CD4-positive, alpha-beta T cell (primary cell): ENCODE measurements around the gene NIF3L1. TPM values are rescaled to one million over a fixed set of nuclear protein-coding genes. Genes with fewer than 3 reads are reported as not detected.

ENCODE experiments used
- ATAC-seq: fragments of 200-7000 bp; cut with Tn5 transposase; one replicate; pipeline ENCODE4 v1.10.0; 2022; ENCODE audit warnings: mild to moderate bottlenecking; ENCODE audit not compliant: poor library complexity
- CTCF ChIA-PET: fragments of 350-600 bp; sonication (Branson Sonifier 250); formaldehyde crosslinking; loops from one replicate; lab custom pipeline; 2021; ENCODE audit warnings: antibody characterized with exemption, inconsistent platforms; lab: Charles Lee
- POLR2A ChIA-PET: fragments of 350-600 bp; sonication (Branson Sonifier 250); formaldehyde crosslinking; loops from one replicate; lab custom pipeline; 2021; ENCODE audit warnings: antibody characterized with exemption, inconsistent platforms; lab: Charles Lee
- DNase-seq, 14 experiments: peaks; one replicate each; pipeline ENCODE4 v3.0.0-alpha.2; 2013 to 2020; ENCODE audit warnings: mixed read lengths in 2 of 14
- H3K27ac ChIP-seq, 2 donors: one replicate each; pipeline versions ENCODE4 v1.5.1 to v1.7.0; 2013; ENCODE audit warnings: low read length in 2 of 2, low read depth in 1 of 2, mild to moderate bottlenecking in 1 of 2
- H3K27me3 ChIP-seq, 2 experiments: 1 replicate in 1 of 2; 2 replicates in 1 of 2; pipeline versions ENCODE4 v1.6.1 to v1.7.0; 2013; ENCODE audit warnings: low read length in 2 of 2, control low read depth in 1 of 2, mild to moderate bottlenecking in 1 of 2, moderate library complexity in 1 of 2; ENCODE audit not compliant: insufficient read depth in 2 of 2, control insufficient read depth in 1 of 2
- H3K36me3 ChIP-seq: one replicate; pipeline ENCODE4 v1.6.1; 2013; ENCODE audit warnings: low read length, control low read depth; ENCODE audit not compliant: insufficient read depth
- H3K4me1 ChIP-seq: one replicate; pipeline ENCODE4 v1.6.1; 2013; ENCODE audit warnings: low read length, control low read depth; ENCODE audit not compliant: insufficient read depth
- H3K4me3 ChIP-seq: one replicate; pipeline ENCODE4 v1.5.1; 2013; ENCODE audit warnings: mild to moderate bottlenecking, low read length, moderate library complexity
- H3K9me3 ChIP-seq, 2 experiments: 1 replicate in 1 of 2; 2 replicates in 1 of 2; pipeline versions ENCODE4 v1.6.1 to v1.7.0; 2013; ENCODE audit warnings: low read length in 2 of 2, mild to moderate bottlenecking in 2 of 2, control low read depth in 1 of 2, moderate library complexity in 1 of 2; ENCODE audit not compliant: control insufficient read depth in 1 of 2, insufficient read depth in 1 of 2
- H3K27ac Mint-ChIP-seq: one replicate; pipeline ENCODE4 v1.8.0; 2020; ENCODE audit warnings: mixed read lengths
- H3K27me3 Mint-ChIP-seq: one replicate; pipeline ENCODE4 v1.8.0; 2021; ENCODE audit warnings: mixed read lengths
- H3K36me3 Mint-ChIP-seq: one replicate; pipeline ENCODE4 v1.8.0; 2021; ENCODE audit warnings: low read depth, mixed read lengths
- H3K4me1 Mint-ChIP-seq: one replicate; pipeline ENCODE4 v1.8.0; 2021; ENCODE audit warnings: low read depth, mixed read lengths
- H3K4me3 Mint-ChIP-seq: one replicate; pipeline ENCODE4 v1.8.0; 2020; ENCODE audit warnings: mild to moderate bottlenecking, mixed read lengths
- H3K9me3 Mint-ChIP-seq: one replicate; pipeline ENCODE4 v1.8.0; 2020; ENCODE audit warnings: mixed read lengths
- intact Hi-C, 2 experiments: fragments of 100-400 bp; cut with DNase I in 1 of 2; cut with micrococcal nuclease in 1 of 2; formaldehyde crosslinking; loops; one replicate each; pipeline versions ENCODE4 v1.15.1 to v1.9.0; 2023 to 2025; cut with DNase I, micrococcal nuclease
- total RNA-seq, 174 experiments: library from RNA in 2 of 174; stranded (reverse) in 2 of 174; gene quantifications; one replicate each; pipeline ENCODE4 v1.2.3 and lab custom pipeline; 2021 to 2026
- TF ChIP-seq, protein P1 (sequence below): fragments of 200-600 bp; IDR thresholded peaks from one replicate; pipeline ENCODE4 v1.8.0; 2022; ENCODE audit warnings: antibody characterized with exemption, mild to moderate bottlenecking

Gene NIF3L1
- total RNA-seq, 2 experiments from 2014 or later = 6.1 to 6.7 TPM

DNA sequence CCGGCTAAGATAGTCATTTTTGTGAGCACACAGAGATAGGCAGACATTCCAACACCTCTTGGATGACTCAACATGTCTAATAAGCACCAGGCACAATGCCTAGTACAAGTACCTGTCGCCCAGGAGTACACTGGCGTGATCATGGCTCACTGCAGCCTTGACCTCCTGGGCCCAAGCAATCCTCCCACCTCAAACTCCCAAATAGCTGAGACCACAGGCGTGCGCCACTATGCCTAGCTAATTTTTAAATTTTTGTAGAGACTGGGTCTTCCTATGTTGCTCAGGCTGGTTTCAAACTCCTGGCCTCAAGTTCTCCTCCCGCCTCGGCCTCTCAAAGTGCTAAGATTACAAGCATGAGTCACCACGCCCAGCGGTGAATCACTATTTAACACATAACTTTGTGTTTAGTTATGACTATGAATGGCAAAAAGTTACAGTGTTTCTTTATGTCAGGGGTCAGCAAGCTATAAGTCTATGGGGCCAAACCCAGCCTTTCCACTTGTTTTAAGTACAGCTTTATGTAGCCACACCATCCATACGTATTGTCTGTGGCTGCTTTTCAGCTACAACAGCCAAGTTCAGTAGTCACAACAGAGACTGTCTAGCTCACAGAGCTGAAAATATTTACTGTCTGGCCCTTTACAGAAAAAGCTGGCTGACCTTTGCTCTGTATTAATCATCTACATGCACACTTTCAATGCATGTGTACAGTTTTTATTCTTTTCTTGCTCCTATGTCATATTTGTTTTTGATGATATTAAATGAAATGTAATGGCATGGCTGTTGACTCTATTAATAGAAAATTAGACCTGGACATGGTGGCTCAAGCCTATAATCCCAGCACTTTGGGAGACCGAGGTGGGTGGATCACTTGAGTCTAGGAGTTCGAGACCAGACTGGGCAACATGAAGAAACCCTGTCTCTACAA lies 55.6 kb downstream of the NIF3L1 start:
- Mint-ChIP-seq H3K9me3 (no peaks in the 10 kb centered on the region), H3K4me3 (no peak overlapping the region), H3K27ac (no peak overlapping the region), H3K4me1 (peaks cover 3% of the 10 kb centered on the region), H3K27me3 (no peaks in the 10 kb centered on the region), H3K36me3 (peaks cover 86% of the 10 kb centered on the region)
- no peak for ATAC-seq
- intact Hi-C loops = no loop called here
- H3K4me3 ChIP-seq = no peak overlapping the region
- no peaks in the 10 kb centered on the region for H3K27me3 ChIP-seq
- no peaks in the 10 kb centered on the region for H3K9me3 ChIP-seq
- no peaks in the 10 kb centered on the region for H3K4me1 ChIP-seq
- POLR2A ChIA-PET = interaction anchor here (1.1 to 2.0 kb wide), 2 partner anchors 18 to 249 kb away, joined by 3 to 9 read pairs; partner anchors contain the start of gene ORC2
- H3K27ac ChIP-seq = no peak overlapping the region
- CTCF ChIA-PET = no interaction called here
- DNase-seq = peak in 2 of 14 experiments; percentile 3 to 43
- TF ChIP-seq, protein P1, sequence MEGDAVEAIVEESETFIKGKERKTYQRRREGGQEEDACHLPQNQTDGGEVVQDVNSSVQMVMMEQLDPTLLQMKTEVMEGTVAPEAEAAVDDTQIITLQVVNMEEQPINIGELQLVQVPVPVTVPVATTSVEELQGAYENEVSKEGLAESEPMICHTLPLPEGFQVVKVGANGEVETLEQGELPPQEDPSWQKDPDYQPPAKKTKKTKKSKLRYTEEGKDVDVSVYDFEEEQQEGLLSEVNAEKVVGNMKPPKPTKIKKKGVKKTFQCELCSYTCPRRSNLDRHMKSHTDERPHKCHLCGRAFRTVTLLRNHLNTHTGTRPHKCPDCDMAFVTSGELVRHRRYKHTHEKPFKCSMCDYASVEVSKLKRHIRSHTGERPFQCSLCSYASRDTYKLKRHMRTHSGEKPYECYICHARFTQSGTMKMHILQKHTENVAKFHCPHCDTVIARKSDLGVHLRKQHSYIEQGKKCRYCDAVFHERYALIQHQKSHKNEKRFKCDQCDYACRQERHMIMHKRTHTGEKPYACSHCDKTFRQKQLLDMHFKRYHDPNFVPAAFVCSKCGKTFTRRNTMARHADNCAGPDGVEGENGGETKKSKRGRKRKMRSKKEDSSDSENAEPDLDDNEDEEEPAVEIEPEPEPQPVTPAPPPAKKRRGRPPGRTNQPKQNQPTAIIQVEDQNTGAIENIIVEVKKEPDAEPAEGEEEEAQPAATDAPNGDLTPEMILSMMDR = no peak
- peaks cover 72% of the 10 kb centered on the region for H3K36me3 ChIP-seq

DNA sequence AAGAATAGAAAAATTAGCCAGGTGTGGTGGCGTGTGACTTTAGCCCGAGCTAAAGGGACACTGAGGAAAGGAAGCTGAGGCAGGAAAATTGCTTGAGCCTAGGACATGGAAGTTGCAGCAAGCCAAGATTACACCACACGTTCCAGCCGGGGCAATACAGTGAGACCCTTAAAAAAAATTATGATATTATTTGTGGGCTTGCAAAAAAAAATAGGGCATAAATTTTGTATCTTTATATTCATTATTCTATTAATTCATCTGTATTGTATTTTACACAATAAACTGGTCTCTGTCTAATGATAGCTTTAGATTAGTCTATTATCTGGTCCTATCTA lies 56.2 kb downstream of the NIF3L1 start:
- no peak for ATAC-seq
- H3K36me3 Mint-ChIP-seq = peaks cover 86% of the 10 kb centered on the region
- no peaks in the 10 kb centered on the region for H3K9me3 ChIP-seq
- H3K4me1 ChIP-seq = no peaks in the 10 kb centered on the region
- ChIA-PET CTCF (no interaction called here), POLR2A (interaction anchor here (1.1 to 2.0 kb wide), 2 partner anchors 17 to 249 kb away, joined by 3 to 9 read pairs; partner anchors contain the start of gene ORC2)
- no peak overlapping the region for H3K4me3 ChIP-seq
- H3K27me3 ChIP-seq = no peaks in the 10 kb centered on the region
- H3K27ac ChIP-seq = no peak overlapping the region
- no peaks in the 10 kb centered on the region for H3K9me3 Mint-ChIP-seq
- TF ChIP-seq, protein P1 = no peak
- H3K4me1 Mint-ChIP-seq = peaks cover 3% of the 10 kb centered on the region
- no peak overlapping the region for H3K4me3 Mint-ChIP-seq
- DNase-seq = no peak
- no peak overlapping the region for H3K27ac Mint-ChIP-seq
- H3K27me3 Mint-ChIP-seq = no peaks in the 10 kb centered on the region
- H3K36me3 ChIP-seq = peaks cover 66% of the 10 kb centered on the region
- intact Hi-C loops = no loop called here

DNA sequence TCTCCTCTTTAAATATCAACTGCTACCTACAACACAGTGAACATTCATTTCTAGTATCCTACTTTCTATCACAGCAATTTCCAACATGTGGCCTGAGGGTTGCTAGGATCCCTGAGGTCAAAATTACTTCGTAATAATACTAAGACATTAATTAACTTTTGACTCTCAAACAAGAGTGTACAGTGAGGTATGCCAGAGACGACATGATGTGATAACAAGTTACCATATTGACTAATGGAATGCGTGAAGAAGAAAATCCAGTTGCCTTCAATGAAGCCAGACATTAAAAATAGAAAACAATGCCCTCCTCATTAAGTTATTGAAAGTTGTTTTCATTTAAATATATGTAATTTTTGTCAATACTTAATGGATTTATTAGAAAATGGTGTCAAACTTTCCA lies 61.2 kb downstream of the NIF3L1 start:
- Histone ChIP-seq H3K4me1 (no peaks in the 10 kb centered on the region), H3K9me3 (no peaks in the 10 kb centered on the region), H3K27ac (no peak overlapping the region), H3K27me3 (no peaks in the 10 kb centered on the region), H3K4me3 (no peak overlapping the region), H3K36me3 (peaks cover 69% of the 10 kb centered on the region)
- Mint-ChIP-seq H3K27me3 (no peaks in the 10 kb centered on the region), H3K4me3 (no peak overlapping the region), H3K27ac (no peak overlapping the region), H3K36me3 (peaks cover 75% of the 10 kb centered on the region), H3K9me3 (no peaks in the 10 kb centered on the region), H3K4me1 (no peaks in the 10 kb centered on the region)
- intact Hi-C loops = no loop called here
- TF ChIP-seq, protein P1 = no peak
- ATAC-seq (no peak), DNase-seq (no peak)
- ChIA-PET CTCF (interaction anchor here (0.6 to 1.5 kb wide), 2 partner anchors 13 to 459 kb away, joined by 3 to 6 read pairs; partner anchors contain the start of gene ORC2), POLR2A (no interaction called here)

Other genes with a start within 250 kb of the NIF3L1 start
- gene BZW1, start 77.5 kb upstream of the NIF3L1 start, total RNA-seq = 100 to 1,000 TPM; 190 to 192 TPM
- 1,000 to 10,000 TPM; 1,228 to 1,235 TPM for gene CLK1, start 24.7 kb upstream of the NIF3L1 start, total RNA-seq
- gene PPIL3, start 294 bp upstream of the NIF3L1 start, total RNA-seq = 10 to 100 TPM; 23.1 to 29.8 TPM
- gene ORC2, start 74.3 kb downstream of the NIF3L1 start, total RNA-seq = 10 to 100 TPM; 25.0 to 26.6 TPM
- 10 to 100 TPM; 29.2 to 30.7 TPM for gene HYCC2, start 182.3 kb downstream of the NIF3L1 start, total RNA-seq
- 10 to 100 TPM; 10.1 to 13.6 TPM for gene NDUFB3, start 182.6 kb downstream of the NIF3L1 start, total RNA-seq
- 100 to 1,000 TPM; 178 to 181 TPM for gene CFLAR, start 226.8 kb downstream of the NIF3L1 start, total RNA-seq